GM10266 (cell line): Measurements from ENCODE around the gene DMRTC2.
A peak's percentile ranks its signal among the peaks of the same experiment; 100 is the strongest.

Experiments
- DNase-seq: peaks from one replicate; pipeline ENCODE4 v3.0.0; 2012; ENCODE audit errors: extremely low spot score
- CTCF ChIP-seq: IDR thresholded peaks from 2 replicates; pipeline ENCODE4 v1.5.1; 2012; ENCODE audit warnings: mild to moderate bottlenecking, low read depth; ENCODE audit not compliant: control insufficient read depth, insufficient read depth; ENCODE audit errors: missing control alignments

Gene DMRTC2

GRCh38 chr19:41890936-41891335, 46.1 kb downstream of the DMRTC2 start:
- DNase-seq = no peak
- no peak for TF ChIP-seq CTCF

DNA sequence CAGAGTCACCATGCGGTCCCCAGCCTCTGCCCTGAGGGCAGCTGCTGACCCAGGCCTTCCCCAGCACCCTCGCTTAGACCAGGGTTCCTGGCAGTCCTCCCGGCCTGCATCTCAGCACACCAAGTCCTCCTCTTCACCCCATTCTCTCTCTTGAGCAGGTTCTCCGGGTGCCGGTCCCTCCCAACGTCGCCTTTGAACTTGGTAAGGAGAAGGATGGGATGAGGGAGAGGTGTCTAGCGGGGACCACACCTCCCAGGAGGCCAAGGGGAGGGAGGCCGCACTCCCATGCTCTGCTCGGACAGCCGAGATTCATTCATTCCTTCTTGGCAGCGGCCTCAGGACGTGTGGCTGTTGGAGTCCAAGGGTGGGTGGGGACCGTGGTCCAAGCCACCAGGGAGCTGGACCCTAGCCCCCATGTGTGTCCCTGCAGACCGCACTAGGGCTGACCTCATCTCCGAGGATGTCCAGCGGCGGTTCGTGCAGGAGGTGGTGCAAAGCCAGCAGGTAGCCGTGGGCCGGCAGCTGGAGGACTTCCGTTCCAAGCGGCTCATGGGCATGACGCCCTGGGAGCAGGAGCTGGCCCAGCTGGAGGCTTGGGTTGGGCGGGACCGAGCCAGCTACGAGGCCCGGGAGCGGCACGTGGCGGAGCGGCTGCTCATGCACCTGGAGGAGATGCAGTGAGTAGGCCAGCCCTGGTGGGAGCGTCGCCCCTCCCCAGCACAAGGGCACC, 47.5 kb downstream of the DMRTC2 start:
- no peak for DNase-seq
- no peak for TF ChIP-seq CTCF

DNA sequence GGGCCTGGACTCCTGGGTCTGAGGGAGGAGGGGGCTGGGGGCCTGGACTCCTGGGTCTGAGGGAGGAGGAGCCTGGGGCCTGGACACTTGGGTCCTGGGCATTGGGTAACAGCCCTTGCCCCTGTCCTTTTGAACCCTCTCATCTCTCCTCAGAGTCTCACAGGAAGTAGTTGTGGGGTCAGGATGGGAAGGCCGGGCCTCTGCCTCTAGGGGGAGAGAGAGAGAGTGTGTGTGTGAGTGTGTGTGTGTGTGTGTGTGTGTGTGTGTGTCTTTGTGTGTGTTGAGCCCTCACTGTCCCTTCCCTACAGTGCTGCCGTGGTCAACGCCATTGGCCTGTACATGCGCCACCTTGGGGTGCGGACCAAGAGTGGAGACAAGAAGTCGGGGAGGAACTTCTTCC, 49.1 kb downstream of the DMRTC2 start:
- DNase-seq = no peak
- TF ChIP-seq CTCF = peak; percentile 17

- no peak for DNase-seq
- TF ChIP-seq CTCF = no peak
Observed at GRCh38 chr19:41894350-41894749, 49.5 kb downstream of the DMRTC2 start.

GRCh38 chr19:41895745-41896580, 51.1 kb downstream of the DMRTC2 start:
- no peak for DNase-seq
- no peak for TF ChIP-seq CTCF

- no peak for DNase-seq
- TF ChIP-seq CTCF = no peak
Observed at GRCh38 chr19:41896581-41896942, 51.7 kb downstream of the DMRTC2 start.

GRCh38 chr19:41897181-41897580, 52.3 kb downstream of the DMRTC2 start:
- no peak for TF ChIP-seq CTCF

More at GRCh38 chr19:41897181-41897580, 52.3 kb downstream of the DMRTC2 start:
- DNase-seq = no peak
